ENCODE results near the gene TTLL13. TPM values are rescaled to one million over a fixed set of nuclear protein-coding genes. Genes with fewer than 3 reads are reported as not detected.

The TTLL13 gene
- total RNA-seq (under 1 TPM in 2 of 4 donors, not detected in 2; 0.08 to 0.69 TPM), polyA plus RNA-seq (under 1 TPM; 0.03 to 0.13 (median 0.05) TPM)
- long read RNA-seq, donor 1: 0 reads
- long read RNA-seq, donor 2: 0 reads

- Histone ChIP-seq H3K36me3 (ENCODE audit: insufficient read depth in 1 of 2, low read depth in 1 of 2) (no peaks in the 10 kb centered on the region), H3K9me3 (no peaks in the 10 kb centered on the region), H3K27ac (no peak within 1 kb of the TSS), H3K27me3 (ENCODE audit: insufficient read depth in 3 of 3, low read length in 2 of 3) (no peaks in the 10 kb centered on the region), H3K4me3 (peak within 1 kb of the TSS; percentile 74), H3K4me1 (peaks cover 8% of the 10 kb centered on the region)
- 0 to 1% (median 1%) methylated on average over 37 to 44 of the region's 44 CpGs for WGBS, 3 donors
- intact Hi-C loops (cut with DNase I): no loop called here
- TF ChIP-seq CTCF (IDR thresholded peaks at IDR 0.05): no peak
- DNase-seq (peak; percentile 95 to 98), ATAC-seq (peak; percentile 94 to 99 (median 96))
Measured at GRCh38 chr15:90249203-90249863, at the start of gene TTLL13. TSS of gene TTLL13 (plus strand) at chr15:90249556. CDS start at chr15:90250631, 1,075 bp downstream.

GRCh38 chr15:90200534-90201129 is 48.7 kb upstream of the TTLL13 start:
- H3K27me3 ChIP-seq (ENCODE audit: insufficient read depth in 3 of 3, low read length in 2 of 3): no peaks in the 10 kb centered on the region
- intact Hi-C loops (cut with DNase I): no loop called here
- WGBS, 3 donors: 18 to 32% (median 18%) methylated on average over 20 to 24 of the region's 24 CpGs
- no peaks in the 10 kb centered on the region for H3K36me3 ChIP-seq (ENCODE audit: insufficient read depth in 1 of 2, low read depth in 1 of 2)
- no peaks in the 10 kb centered on the region for H3K9me3 ChIP-seq
- peak in 2 of 4 donors; percentile 16 to 17 for ATAC-seq
- DNase-seq: no peak
- peak overlapping the region; percentile 88 for H3K4me3 ChIP-seq
- peaks cover 10% of the 10 kb centered on the region for H3K4me1 ChIP-seq
- TF ChIP-seq CTCF (IDR thresholded peaks at IDR 0.05): no peak
- no peak overlapping the region for H3K27ac ChIP-seq

GRCh38 chr15:90201130-90201943 is 48.0 kb upstream of the TTLL13 start, which contains the start of gene SEMA4B:
TSS of gene SEMA4B (plus strand) at chr15:90201330. CDS start at chr15:90201579, 249 bp downstream.
- Histone ChIP-seq H3K9me3 (no peaks in the 10 kb centered on the region), H3K36me3 (ENCODE audit: insufficient read depth in 1 of 2, low read depth in 1 of 2) (no peaks in the 10 kb centered on the region), H3K4me1 (peaks cover 10% of the 10 kb centered on the region), H3K4me3 (peak within 1 kb of the TSS; percentile 88), H3K27me3 (ENCODE audit: insufficient read depth in 3 of 3, low read length in 2 of 3) (no peaks in the 10 kb centered on the region), H3K27ac (peak within 1 kb of the TSS; percentile 60)
- intact Hi-C loops (cut with DNase I): no loop called here
- 0 to 3% (median 1%) methylated on average over 23 to 88 of the region's 88 CpGs for WGBS, 3 donors
- ATAC-seq: peak; percentile 72 to 86 (median 82)
- TF ChIP-seq CTCF (IDR thresholded peaks at IDR 0.05): no peak
- peak; percentile 74 to 77 for DNase-seq

GRCh38 chr15:90201944-90202375 is 47.4 kb upstream of the TTLL13 start:
- ATAC-seq (peak in 2 of 4 donors; percentile 24), DNase-seq (no peak)
- peaks cover 10% of the 10 kb centered on the region for H3K4me1 ChIP-seq

More at GRCh38 chr15:90201944-90202375, 47.4 kb upstream of the TTLL13 start:
- Histone ChIP-seq H3K27ac (no peak overlapping the region), H3K36me3 (ENCODE audit: insufficient read depth in 1 of 2, low read depth in 1 of 2) (no peaks in the 10 kb centered on the region), H3K27me3 (ENCODE audit: insufficient read depth in 3 of 3, low read length in 2 of 3) (no peaks in the 10 kb centered on the region), H3K9me3 (no peaks in the 10 kb centered on the region), H3K4me3 (peak overlapping the region; percentile 88)
- intact Hi-C loops (cut with DNase I): no loop called here
- no peak for TF ChIP-seq CTCF (IDR thresholded peaks at IDR 0.05)
- 10 to 21% (median 13%) methylated on average over 23 to 25 of the region's 25 CpGs for WGBS, 3 donors

Measured in psoas muscle (tissue), 8 donors.